SW 1271 (cell line): ENCODE measurements around the gene UQCRFS1.
"Not testable (repeated sequence)": the region's sequence is repeated elsewhere in the genome, so short reads cannot be mapped to it uniquely, and the experiment has no call there.

Experiments
- DNase-seq, 2 experiments: peaks; one replicate each; lab custom pipeline; 2025; lab: John Stamatoyannopoulos, UW

The UQCRFS1 gene

DNA sequence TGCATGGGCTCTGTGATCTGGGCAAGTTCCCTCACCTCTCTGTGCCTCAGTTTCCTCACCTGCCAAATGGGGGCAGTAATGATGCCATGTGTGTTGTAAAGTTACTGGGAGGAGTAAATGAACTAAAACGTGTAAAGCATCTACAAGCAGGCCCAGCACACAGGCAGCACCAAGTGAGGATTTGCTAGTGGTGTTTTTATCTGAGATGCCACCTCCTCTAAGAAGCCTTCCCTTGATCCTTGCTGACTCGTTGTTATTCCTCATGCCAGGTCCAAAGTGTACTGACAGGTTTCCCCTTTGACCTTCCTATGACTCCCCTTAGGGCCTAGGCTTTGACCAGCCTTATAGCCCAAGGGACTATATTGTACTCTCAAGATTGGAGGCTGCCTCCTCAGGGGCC, 1.5 kb upstream of the UQCRFS1 start:
- DNase-seq = no peak

DNA sequence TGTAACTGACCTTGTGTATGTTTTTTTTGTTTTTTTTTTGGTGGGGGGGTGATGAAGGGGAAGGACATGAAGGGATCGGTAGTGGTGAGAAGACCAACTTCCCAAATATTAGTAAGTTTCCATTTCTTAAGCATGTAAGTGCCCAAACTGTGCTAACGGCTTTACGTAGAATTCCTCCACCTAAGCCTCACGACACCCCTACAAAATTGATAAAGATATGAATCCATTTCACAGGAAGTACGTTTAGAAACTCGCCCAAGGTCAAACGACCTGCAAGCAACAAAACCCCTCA, 649 bp downstream of the UQCRFS1 start:
- DNase-seq = no peak

- DNase-seq = no peak
Measured at GRCh38 chr19:29211562-29212355, 1.2 kb downstream of the UQCRFS1 start.

GRCh38 chr19:29211041-29211440, 1.9 kb downstream of the UQCRFS1 start:
- not testable (repeated sequence) for DNase-seq

DNA sequence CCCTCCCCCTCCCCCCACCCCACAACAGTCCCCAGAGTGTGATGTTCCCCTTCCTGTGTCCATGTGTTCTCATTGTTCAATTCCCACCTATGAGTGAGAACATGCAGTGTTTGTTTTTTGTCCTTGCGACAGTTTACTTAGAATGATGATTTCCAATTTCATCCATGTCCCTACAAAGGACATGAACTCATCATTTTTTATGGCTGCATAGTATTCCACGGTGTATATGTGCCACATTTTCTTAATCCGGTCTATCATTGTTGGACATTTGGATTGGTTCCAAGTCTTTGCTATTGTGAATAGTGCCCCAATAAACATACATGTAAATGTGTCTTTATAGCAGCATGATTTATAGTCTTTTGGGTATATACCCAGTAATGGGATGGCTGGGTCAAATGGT, 2.4 kb downstream of the UQCRFS1 start:
- not testable (repeated sequence) for DNase-seq

- not testable (repeated sequence) for DNase-seq
Measured at GRCh38 chr19:29207403-29208187, 5.4 kb downstream of the UQCRFS1 start.

DNA sequence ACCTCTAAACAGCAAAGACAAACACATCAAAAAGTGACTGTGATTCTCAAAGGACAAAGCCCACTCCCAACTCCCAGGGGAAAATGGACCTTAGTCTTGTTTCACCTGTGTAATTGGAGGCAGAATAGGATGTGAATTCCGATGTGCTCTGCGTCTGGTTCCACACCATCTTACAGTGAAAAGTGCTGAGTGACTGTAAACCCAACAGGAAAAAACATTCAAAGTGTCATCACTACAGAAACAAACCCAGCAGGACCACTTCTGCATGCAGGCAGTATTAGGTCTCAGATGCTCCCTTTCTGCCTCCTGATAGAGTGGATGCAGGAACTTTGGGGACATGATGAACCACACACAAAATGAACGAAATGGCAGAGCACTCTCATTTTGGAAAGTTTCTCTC, 6.5 kb downstream of the UQCRFS1 start:
- DNase-seq = no peak

- DNase-seq = no peak
Measured at GRCh38 chr19:29202281-29202680, 10.7 kb downstream of the UQCRFS1 start.

DNA sequence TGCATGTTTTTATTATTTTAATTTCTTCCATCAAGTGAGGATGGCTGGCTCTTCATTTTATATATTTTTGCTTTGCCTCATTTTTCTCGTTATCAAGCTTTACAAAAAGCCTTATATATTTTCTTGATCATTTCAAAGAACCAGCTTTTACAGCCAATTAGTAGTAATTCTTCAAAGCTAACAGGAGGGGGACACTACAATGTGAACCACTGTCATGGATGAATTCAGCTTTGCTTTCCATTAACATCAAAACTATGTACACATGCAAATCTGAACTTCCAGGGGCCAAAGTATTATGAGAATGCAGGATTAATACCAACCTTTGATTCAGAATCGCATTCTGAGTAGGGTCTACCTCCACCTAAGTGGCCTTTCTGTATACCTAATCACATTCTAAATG, 11.1 kb downstream of the UQCRFS1 start:
- no peak for DNase-seq

DNA sequence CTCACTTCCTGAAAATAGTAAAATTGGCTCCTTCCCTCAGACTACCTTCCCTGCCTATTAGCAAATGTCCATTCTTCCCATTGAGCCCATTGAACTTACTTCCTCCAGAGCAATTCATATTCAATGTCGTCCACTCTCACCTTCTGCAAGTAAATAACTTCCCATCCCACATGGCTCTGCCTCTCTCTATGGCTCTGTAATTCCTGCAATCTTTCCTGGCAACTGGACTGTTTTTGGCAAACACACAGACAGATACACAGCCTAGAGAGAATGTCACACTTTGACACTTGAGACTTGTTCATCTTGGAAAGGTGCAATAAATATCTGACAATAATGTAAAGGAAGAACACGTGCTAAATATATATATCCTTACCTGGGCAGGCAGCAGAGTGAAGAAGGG, 18.3 kb downstream of the UQCRFS1 start:
- no peak for DNase-seq

- DNase-seq = no peak
Measured at GRCh38 chr19:29193155-29193554, 19.8 kb downstream of the UQCRFS1 start.

DNA sequence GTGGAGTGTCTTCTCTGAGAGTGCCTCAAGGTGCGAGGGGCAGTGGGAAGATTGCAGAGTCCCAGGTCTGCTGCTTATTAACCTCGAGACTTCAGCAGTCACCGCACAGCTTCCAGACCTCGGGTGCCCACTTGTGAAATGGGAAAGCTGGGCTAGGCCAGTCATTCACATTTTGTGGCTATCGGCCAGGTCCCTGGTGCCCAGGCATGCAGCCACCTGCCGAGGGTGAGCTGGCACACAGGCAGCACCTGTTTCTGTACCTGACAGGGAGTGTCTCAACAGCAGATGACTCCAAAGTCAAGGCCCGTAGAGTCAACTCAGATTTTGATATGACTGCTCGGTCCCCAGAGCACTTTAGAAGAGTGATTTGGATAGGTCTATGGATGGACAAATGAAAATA, 21.9 kb downstream of the UQCRFS1 start:
- DNase-seq = no peak

GRCh38 chr19:29189033-29189360, 24.0 kb downstream of the UQCRFS1 start:
- DNase-seq = no peak

DNA sequence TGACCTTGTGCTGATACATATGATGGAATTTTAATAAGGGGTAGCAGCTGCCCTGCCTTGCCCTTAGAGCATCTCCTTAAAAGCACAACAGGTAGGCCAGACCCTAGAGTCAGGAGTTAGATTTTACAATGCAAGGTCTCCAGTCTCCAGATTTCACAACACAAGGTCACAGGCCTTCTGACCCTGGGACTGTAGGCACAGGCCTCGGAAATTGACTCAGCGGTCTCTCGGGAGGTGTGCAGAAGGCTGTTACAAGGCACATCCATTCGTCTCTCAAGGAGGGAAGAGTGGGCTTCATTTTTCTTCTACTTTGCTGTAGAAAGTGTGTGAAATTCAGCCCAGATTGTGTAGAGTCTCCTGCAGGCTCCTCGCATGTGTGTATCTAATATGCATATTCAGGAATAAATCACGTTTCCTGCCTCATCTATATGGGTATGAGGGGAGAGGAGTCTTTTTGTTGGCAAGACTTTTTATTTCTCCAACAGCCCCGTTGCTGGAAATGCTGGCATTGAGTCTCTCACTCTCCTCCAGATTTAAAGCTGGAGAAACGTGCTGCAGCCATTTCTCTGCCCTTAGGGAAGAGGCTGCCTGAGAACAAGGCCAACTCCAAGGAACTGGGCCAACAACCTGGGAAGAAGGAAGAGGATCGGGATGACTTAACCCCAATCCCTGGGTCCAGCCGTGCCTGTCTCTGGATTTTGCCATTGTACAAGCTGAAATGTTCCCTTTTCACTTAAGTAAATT, 24.5 kb downstream of the UQCRFS1 start:
- DNase-seq = no peak

DNA sequence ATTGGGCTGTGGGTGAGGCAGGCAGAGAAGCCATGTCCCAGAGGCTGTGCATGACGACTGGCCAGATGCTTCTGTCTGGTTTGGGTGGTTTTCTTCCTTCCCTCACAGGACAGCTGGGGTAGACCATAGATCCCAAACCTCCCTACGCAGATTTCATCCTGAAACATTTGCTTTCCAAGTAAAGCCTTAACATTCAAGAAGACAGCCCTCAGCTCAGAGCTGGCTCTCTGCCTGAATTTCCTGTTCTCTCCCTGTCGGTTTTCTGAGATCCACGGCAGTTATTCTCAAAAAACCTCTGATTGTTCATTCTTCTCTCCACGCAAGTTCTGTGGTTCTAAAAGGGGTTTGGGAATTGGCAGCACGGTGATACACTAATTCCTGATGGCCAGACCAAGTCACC, 25.3 kb downstream of the UQCRFS1 start:
- DNase-seq = no peak

DNA sequence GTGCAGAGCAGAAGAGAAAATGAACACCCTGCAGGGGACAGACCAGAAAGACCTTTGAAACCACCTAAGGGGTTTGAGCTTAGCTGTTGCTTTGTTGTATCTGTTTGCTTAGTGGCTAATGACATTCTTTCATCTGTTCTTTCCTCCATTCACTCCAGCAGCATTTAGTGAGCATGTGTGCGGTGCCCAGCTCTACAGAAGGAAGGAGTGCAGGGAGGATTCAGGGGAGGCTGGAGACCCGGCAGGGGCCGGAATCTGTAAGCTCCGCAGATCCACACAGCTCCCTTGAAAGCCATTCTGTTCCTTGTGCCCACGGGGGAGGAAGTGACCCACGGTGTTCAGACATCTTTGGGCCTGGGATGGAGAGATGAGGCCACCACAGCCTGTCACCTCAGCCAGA, 27.5 kb downstream of the UQCRFS1 start:
- DNase-seq = no peak

- DNase-seq = no peak
Measured at GRCh38 chr19:29176981-29177754, 35.8 kb downstream of the UQCRFS1 start.

DNA sequence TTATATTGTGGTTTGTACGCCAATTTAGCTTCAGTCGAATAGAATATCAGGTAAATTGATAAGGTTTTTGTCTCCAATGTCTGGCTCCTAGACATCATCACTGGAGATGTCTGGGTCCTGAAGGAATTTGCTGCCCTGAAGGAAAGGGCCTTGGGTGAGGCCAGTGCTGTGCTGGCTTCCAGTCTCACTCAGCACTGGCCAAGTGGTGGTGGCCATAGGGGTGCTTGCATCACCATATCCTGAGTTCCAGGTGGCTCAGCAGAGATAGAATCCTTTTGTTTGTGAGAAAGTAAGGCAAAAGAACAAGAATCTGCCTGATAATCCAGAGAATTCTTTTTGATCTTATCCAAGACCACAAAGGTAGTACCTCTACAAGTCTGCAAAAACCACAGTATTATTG, 39.1 kb downstream of the UQCRFS1 start:
- DNase-seq = no peak

GRCh38 chr19:29172302-29172701, 40.6 kb downstream of the UQCRFS1 start:
- DNase-seq = no peak

GRCh38 chr19:29171525-29171924, 41.4 kb downstream of the UQCRFS1 start:
- DNase-seq = no peak

DNA sequence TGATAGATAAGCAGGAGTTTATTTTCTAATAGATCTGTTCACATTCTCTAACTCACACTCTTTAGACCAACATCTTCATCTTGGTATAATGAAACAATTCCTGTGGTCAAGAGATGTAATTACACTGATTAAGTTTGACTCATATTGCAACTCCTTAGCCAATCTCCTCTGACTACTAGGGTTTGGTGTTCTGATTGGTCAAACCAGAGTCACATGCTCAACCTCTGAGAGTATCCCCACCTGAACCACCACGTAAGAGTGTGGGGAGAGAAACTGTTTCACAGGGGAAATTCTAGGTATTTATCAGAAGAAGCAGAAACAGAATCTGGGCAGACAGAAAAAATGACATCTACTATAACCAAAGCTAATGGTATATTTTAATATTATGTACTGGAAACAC, 42.4 kb downstream of the UQCRFS1 start:
- no peak for DNase-seq

DNA sequence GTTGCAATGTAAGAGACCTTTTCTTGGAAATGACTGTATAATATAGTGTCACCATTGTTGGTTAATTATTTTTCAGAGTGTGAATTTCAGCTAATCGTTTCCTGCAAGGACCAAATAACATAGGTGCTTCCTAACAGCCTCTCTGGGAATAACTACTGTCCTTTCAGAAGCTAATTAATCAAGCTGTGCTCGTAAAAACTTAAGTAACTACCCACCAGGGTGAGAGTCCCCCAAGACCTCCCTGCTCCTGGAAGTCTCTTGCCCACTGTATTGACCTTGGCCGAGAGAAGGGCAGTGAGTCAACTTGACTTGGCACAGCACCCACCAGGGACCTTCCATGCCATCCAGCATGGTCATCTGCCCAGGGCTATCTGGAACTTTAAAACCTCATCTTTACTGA, 50.3 kb downstream of the UQCRFS1 start:
- no peak for DNase-seq
